Cardiac fibroblast (primary cell): Measurements from ENCODE around the gene TIMP2.

Source experiments
- DNase-seq, 2 donors: peaks; one replicate each; pipeline versions ENCODE4 v3.0.0 to v3.0.0-alpha.2; 2010; ENCODE audit warnings: low read depth in 2 of 2
- H3K4me3 ChIP-seq, 2 donors: replicated peaks in 1 of 2; 1 replicate in 1 of 2; 2 replicates in 1 of 2; pipeline ENCODE4 v1.5.1; 2011; ENCODE audit warnings: low read depth in 2 of 2, low read length in 2 of 2, mild to moderate bottlenecking in 2 of 2, moderate library complexity in 1 of 2
- CTCF ChIP-seq: IDR thresholded peaks from one replicate; pipeline ENCODE4 v1.5.1; 2011; ENCODE audit warnings: low read depth, mild to moderate bottlenecking, low read length, inconsistent platforms

TIMP2 gene

GRCh38 chr17:78929908-78930775 lies 5.0 kb upstream of the TIMP2 start:
- TF ChIP-seq CTCF = no peak
- no peak for DNase-seq
- H3K4me3 ChIP-seq = no peak overlapping the region

DNA sequence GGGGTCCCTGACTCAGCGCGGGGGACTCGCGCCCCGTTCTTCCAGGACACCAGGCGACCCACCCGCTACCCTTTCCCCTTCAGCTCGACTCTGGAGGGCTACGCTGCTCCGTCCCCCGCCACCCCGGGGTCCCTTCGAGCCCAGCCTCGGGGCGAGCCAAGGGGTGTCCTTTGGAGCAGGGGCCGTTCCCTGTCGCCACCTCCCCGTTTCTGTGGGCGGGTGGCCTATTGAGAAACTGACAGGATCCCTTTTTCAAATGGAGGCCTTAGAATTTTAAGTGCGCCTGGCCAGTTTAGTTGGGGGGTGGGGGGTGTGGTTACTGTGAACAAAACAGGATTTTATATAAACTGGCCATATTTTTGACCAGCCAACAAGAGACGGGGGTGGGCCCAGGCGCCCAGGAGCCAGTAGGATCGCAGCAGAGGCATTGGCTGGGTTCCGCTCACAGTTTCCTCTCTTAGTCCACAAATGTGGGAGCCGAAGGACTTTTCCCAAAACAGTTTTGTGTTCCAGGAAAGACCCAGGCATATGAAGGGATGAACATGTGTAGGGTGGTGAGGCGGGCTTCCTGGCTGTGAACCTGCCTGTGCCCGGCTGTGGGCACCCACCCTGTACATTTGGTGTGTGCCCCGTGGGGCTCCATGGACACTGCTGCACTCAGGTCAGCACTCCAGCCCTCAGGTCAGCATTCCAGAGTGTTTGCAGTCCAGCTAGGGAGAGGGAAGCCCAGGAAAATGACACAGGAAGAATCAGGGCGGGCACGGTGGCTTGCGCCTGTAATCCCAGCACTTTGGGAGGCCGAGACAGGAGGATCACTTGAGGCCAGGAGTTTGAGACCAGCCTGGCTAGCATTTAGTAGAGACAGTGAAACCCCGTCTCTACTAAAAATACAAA lies 722 bp upstream of the TIMP2 start:
- H3K4me3 ChIP-seq = peak overlapping the region; percentile 54 to 83
- peak; percentile 83 to 94 for DNase-seq
- TF ChIP-seq CTCF = no peak

DNA sequence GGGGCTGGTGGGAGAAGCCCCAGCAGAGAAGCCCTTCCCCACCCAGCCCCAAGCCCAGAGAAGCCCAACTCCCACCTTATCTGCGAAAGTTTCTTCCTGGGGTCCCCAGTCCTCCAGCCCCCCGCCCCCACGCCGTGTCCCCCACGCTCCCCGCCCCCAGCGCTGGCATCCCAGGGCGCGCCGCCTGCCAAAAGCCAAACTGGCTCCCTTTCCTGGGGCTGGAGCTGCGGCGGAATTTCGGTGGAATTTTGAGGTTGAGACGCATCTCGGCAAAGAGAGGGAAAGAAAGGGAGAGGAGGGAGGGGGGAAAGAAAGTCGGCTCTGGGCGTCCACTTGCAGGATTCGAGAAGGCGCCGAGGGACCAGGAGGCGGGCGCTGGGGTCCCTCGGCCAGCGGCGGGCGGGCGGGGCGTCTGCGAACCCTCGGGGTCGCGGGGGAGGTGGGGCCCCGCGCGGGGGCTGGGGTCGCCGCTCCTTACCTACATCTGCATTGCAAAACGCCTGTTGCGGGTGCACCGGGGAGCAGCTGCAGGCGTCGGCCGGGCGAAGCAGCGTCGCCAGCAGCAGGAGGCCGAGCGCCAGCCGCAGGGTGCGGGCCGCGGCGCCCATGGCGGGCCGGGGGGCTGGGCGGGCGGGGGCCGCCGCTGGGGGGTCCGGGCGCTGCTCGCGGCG lies 571 bp downstream of the TIMP2 start:
- H3K4me3 ChIP-seq = peak overlapping the region; percentile 83 to 90
- DNase-seq = peak in 1 of 2 donors; percentile 43
- TF ChIP-seq CTCF = no peak

DNA sequence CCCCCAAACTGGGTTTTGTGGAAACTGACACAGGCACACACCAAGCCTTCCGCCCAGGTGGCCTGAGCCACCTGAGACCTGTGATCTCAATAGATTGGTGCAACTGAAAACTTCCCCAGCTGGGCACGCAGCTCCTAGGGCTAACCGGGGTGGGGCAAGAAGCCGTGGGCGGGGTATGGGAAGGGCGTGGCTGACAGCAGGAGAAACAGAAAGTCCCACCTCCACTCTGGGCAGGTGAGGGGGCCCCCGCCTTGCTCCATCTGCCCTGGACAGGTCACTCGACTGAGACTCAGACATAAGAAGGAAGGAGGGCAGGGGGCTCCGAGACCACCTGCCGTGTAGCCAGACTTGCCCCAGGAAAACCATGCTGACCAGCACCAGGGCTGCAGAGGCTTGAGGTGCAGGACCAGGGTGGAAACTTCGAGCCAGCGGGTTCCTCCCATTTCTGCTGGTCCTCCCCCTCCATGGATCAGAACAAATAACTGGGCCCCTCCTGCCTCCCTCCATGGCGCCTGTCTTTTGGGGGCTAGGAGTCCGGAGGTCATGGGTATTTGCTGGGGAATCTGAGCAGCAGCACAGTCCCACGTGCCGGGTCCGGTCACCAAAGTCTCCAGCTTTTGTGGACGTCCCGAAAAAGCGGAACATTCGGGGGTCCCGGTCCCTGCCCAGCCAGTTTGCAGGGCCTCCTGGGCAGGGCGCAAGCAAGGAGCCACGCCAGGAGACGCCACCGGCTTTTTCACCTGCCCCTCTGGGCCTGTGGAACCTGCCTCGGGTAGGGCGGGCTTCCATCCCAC lies 1.3 kb downstream of the TIMP2 start:
- DNase-seq = no peak
- no peak for TF ChIP-seq CTCF

GRCh38 chr17:78922816-78923498 lies 2.2 kb downstream of the TIMP2 start:
- H3K4me3 ChIP-seq = peak overlapping the region; percentile 83 to 90
- DNase-seq = no peak
- no peak for TF ChIP-seq CTCF

More for the DNA sequence above, 1.3 kb downstream of the TIMP2 start:
- peak overlapping the region; percentile 83 to 90 for H3K4me3 ChIP-seq
